ENCODE data around the gene ZNFX1.
"Not testable (repeated sequence)": the region's sequence is repeated elsewhere in the genome, so short reads cannot be mapped to it uniquely, and the experiment has no call there.

ZNFX1 gene

GRCh38 chr20:49278036-49278817, at the start of gene ZNFX1:
Gene ZNFX1 (minus strand): TSS chr20:49278057. CDS start chr20:49275839, 2,218 bp downstream.
- peak; percentile 98 for DNase-seq

GRCh38 chr20:49326026-49326425, 48.2 kb upstream of the ZNFX1 start:
- peak; percentile 50 for DNase-seq

- no peak for DNase-seq
These were observed 46.4 kb upstream of the ZNFX1 start for GRCh38 chr20:49324306-49324705.

DNA sequence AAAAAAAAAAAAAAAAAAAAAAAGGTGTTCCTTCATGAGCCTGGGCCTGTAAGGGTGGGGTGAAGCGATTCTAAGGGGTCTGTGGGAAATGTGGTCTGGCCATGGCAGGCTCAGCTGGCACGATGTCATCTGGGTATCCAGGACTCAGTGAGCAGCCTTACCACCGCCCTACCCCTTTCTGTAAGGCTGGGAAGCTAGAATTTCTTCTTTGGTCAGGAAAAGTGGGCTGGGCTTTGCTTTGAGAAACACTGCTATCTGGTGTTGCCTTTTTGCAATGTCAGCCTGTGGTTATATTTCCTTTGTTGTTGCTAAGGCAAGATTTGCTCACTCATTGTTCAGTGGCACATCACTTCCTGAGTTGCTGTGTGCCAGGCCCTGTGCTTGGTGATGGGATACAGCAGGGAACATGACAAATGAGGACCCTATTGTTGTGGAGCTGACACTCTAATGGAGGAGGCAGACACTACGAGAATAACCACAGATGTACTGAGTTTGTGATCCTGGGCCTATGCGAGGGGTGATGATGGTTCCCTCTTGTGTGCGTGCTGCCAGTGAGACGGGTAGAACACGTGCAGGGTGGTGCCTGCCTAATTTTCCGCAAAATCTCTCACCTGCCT, 45.9 kb upstream of the ZNFX1 start:
- DNase-seq = peak; percentile 68

- DNase-seq = peak; percentile 41
These were observed 42.6 kb upstream of the ZNFX1 start for GRCh38 chr20:49320460-49320859.

DNA sequence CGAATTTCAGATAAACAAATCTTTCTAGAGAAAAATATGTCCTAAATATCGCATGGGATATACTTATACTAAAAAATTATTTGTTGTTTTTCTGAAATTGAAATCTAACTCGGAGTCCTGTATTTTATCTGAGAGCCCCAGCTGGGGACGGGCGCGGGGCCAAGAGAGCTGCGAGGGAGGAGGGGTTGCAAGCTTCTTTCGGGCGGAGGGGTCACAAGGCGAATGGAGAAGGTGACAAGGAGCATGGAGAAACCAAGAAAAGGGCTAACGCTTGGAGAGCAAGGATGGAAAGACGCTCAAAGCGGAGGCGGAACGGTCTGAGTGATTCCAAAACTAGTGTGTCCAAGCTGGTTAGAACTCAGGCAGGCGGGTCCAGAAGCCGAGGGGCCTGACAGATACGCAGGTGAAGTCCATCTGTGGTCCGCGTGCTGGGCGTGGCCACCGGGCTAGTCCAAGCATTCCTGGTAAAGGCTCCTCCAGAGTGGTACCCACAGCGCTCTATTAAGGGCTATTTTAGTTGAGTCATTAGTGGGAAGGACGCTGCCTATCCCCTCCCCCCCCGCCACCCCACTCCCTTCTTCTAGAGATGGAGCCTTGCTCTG, 41.5 kb upstream of the ZNFX1 start:
- no peak for DNase-seq

GRCh38 chr20:49318430-49319207, 40.8 kb upstream of the ZNFX1 start:
- DNase-seq = no peak

DNA sequence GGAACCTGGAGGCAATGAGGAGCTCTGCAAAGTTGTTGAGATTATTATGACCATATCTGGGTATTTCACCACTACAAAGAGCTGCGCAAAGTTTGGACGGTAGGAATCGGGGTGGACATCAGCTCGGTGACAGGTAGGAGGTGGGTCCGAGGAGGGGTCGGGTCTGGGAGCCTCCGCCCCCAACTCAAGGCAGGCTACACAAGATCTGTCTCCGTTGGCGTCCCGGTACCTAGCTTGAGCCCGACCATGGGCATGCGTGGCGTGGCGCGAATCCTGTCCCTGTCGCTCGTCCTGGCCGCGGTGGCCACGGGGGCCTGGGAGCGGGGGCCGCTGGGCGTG, 40.2 kb upstream of the ZNFX1 start:
- no peak for DNase-seq

GRCh38 chr20:49316704-49317103, 38.8 kb upstream of the ZNFX1 start:
- DNase-seq = no peak

GRCh38 chr20:49315580-49315979, 37.7 kb upstream of the ZNFX1 start:
- no peak for DNase-seq

GRCh38 chr20:49314052-49314451, 36.2 kb upstream of the ZNFX1 start:
- not testable (repeated sequence) for DNase-seq

GRCh38 chr20:49313283-49313682, 35.4 kb upstream of the ZNFX1 start:
- no peak for DNase-seq

- no peak for DNase-seq
These were observed 34.8 kb upstream of the ZNFX1 start for GRCh38 chr20:49312661-49313060.

DNA sequence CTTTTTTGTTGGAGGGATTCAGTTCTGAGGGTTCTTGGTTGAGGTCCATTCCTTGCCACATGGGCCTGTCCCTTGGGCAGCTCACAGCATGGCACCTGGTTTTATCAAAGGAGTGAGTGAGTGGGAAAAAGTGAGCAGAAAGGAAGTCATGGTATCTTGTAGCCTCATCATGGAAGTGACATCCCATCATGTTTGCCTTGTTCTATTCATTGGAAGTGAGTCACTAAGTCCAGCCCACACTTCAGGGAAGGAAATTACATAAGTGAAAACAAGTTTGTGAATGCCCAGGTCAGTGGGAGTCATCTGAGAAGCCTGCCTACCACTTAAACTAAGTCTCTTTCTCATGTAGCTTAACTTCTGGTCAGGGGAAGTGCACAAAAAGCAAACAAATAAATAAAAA, 32.8 kb upstream of the ZNFX1 start:
- DNase-seq = no peak

GRCh38 chr20:49308875-49309274, 31.0 kb upstream of the ZNFX1 start:
- no peak for DNase-seq

- no peak for DNase-seq
These were observed 29.2 kb upstream of the ZNFX1 start for GRCh38 chr20:49306903-49307620.

- peak; percentile 73 for DNase-seq
These were observed 25.3 kb upstream of the ZNFX1 start for GRCh38 chr20:49303065-49303552.

- DNase-seq = no peak
These were observed 20.0 kb upstream of the ZNFX1 start for GRCh38 chr20:49297605-49298530.

DNA sequence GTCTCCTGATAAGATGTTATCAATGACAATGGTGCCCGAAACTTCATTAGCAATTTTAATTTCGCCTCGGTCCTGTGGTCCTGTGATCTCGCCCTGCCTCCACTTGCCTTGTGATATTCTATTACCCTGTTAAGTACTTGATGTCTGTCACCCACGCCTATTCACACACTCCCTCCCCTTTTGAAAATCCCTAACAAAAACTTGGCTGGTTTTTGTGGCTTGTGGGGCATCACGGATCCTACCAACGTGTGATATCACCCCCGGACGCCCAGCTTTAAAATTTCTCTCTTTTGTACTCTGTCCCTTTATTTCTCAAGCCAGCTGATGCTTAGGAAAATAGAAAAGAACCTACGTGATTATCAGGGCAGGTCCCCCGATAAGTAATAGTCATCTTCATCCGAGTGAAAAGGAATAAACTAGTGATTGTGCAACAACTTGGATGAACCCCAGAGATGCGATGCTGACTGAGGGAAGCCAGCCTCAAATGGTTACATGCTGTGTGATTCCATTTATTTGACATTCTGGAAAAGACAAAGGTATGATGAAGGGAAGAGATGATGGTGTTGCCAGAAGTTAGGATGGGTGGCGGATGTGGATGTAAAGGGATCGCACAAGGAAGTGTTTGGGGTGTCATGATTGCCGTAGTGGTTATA, 16.3 kb upstream of the ZNFX1 start:
- not testable (repeated sequence) for DNase-seq

GRCh38 chr20:49293122-49293521, 15.3 kb upstream of the ZNFX1 start:
- DNase-seq = no peak

- DNase-seq = no peak
These were observed 14.2 kb upstream of the ZNFX1 start for GRCh38 chr20:49292010-49292409.
